OCI-LY1 (cell line): ENCODE measurements around the gene ALG9.

Source experiments
- CTCF ChIP-seq: fragments of 200-600 bp; sonication (generic), shearing (Covaris generic); IDR thresholded peaks from 2 replicates; pipeline ENCODE4 v1.5.1; 2017; ENCODE audit warnings: mild to moderate bottlenecking, antibody characterized with exemption, low read length, moderate library complexity, mixed read lengths
- EZH2 ChIP-seq: fragments of 200-600 bp; sonication (generic), shearing (Covaris generic); IDR thresholded peaks from 2 replicates; pipeline ENCODE4 v1.8.0; 2017; ENCODE audit warnings: borderline replicate concordance, mixed run types, mild to moderate bottlenecking, antibody characterized with exemption, low read length, moderate library complexity, mixed read lengths

GRCh38 chr11:111808063-111808588 is 63.3 kb downstream of the ALG9 start:
- no peak for TF ChIP-seq CTCF
- no peak for TF ChIP-seq EZH2
